ENCODE measurements around the gene BMP2K. TPM values are rescaled to one million over a fixed set of nuclear protein-coding genes. Genes with fewer than 3 reads are reported as not detected.
A peak's percentile ranks its signal among the peaks of the same experiment; 100 is the strongest.
"Not testable (repeated sequence)": the region's sequence is repeated elsewhere in the genome, so short reads cannot be mapped to it uniquely, and the experiment has no call there.

Gene BMP2K
- total RNA-seq, 1 donor, result 78.4 TPM

- DNase-seq (ENCODE audit: low read depth in 2 of 3, low spot score in 2 of 3), result peak in 2 of 3 donors; percentile 15 to 35
Observed at GRCh38 chr4:78845472-78845871, 69.3 kb downstream of the BMP2K start.

GRCh38 chr4:78846258-78846657, 70.1 kb downstream of the BMP2K start:
- no peak for DNase-seq (ENCODE audit: low read depth in 2 of 3, low spot score in 2 of 3)

GRCh38 chr4:78862314-78862737, 86.2 kb downstream of the BMP2K start:
- DNase-seq (ENCODE audit: low read depth in 2 of 3, low spot score in 2 of 3), result no peak

GRCh38 chr4:78863254-78863869, 87.2 kb downstream of the BMP2K start:
- no peak for DNase-seq (ENCODE audit: low read depth in 2 of 3, low spot score in 2 of 3)

- DNase-seq (ENCODE audit: low read depth in 2 of 3, low spot score in 2 of 3), result no peak
Observed at GRCh38 chr4:78863991-78864390, 87.8 kb downstream of the BMP2K start.

- peak; percentile 37 to 93 (median 75) for DNase-seq (ENCODE audit: low read depth in 2 of 3, low spot score in 2 of 3)
Observed at GRCh38 chr4:78864405-78865024, 88.4 kb downstream of the BMP2K start.

- DNase-seq (ENCODE audit: low read depth in 2 of 3, low spot score in 2 of 3), result no peak
Observed at GRCh38 chr4:78865451-78865850, 89.3 kb downstream of the BMP2K start.

GRCh38 chr4:78868712-78869111, 92.6 kb downstream of the BMP2K start:
- DNase-seq (ENCODE audit: low read depth in 2 of 3, low spot score in 2 of 3), result not testable (repeated sequence)

GRCh38 chr4:78870056-78870455, 93.9 kb downstream of the BMP2K start:
- DNase-seq (ENCODE audit: low read depth in 2 of 3, low spot score in 2 of 3), result no peak

GRCh38 chr4:78876568-78877320, 100.6 kb downstream of the BMP2K start:
- DNase-seq (ENCODE audit: low read depth in 2 of 3, low spot score in 2 of 3), result no peak

- DNase-seq (ENCODE audit: low read depth in 2 of 3, low spot score in 2 of 3), result no peak
Observed at GRCh38 chr4:78878031-78878430, 101.9 kb downstream of the BMP2K start.

GRCh38 chr4:78880874-78881492, 104.8 kb downstream of the BMP2K start:
- peak in 2 of 3 donors; percentile 11 to 47 for DNase-seq (ENCODE audit: low read depth in 2 of 3, low spot score in 2 of 3)

GRCh38 chr4:78885598-78885997, 109.4 kb downstream of the BMP2K start:
- DNase-seq (ENCODE audit: low read depth in 2 of 3, low spot score in 2 of 3), result no peak

GRCh38 chr4:78889955-78890354, 113.8 kb downstream of the BMP2K start:
- DNase-seq (ENCODE audit: low read depth in 2 of 3, low spot score in 2 of 3), result no peak

GRCh38 chr4:78899302-78899701, 123.2 kb downstream of the BMP2K start:
- no peak for DNase-seq (ENCODE audit: low read depth in 2 of 3, low spot score in 2 of 3)

GRCh38 chr4:78901882-78902281, 125.7 kb downstream of the BMP2K start:
- DNase-seq (ENCODE audit: low read depth in 2 of 3, low spot score in 2 of 3), result no peak

- DNase-seq (ENCODE audit: low read depth in 2 of 3, low spot score in 2 of 3), result no peak
Observed at GRCh38 chr4:78902298-78902697, 126.1 kb downstream of the BMP2K start.

GRCh38 chr4:78904143-78904542, 128.0 kb downstream of the BMP2K start:
- no peak for DNase-seq (ENCODE audit: low read depth in 2 of 3, low spot score in 2 of 3)

GRCh38 chr4:78907638-78908037, 131.5 kb downstream of the BMP2K start:
- no peak for DNase-seq (ENCODE audit: low read depth in 2 of 3, low spot score in 2 of 3)

- not testable (repeated sequence) for DNase-seq (ENCODE audit: low read depth in 2 of 3, low spot score in 2 of 3)
Observed at GRCh38 chr4:78908974-78909373, 132.8 kb downstream of the BMP2K start.

GRCh38 chr4:78910612-78911011, 134.5 kb downstream of the BMP2K start:
- no peak for DNase-seq (ENCODE audit: low read depth in 2 of 3, low spot score in 2 of 3)
